DND-41 (cell line): Measurements from ENCODE around the gene PQBP1.

Experiments used
- ATAC-seq: fragments of 200-7000 bp; cut with Tn5 transposase; 3 replicates; pipeline ENCODE4 v1.9.1; 2021; ENCODE audit warnings: low read depth; ENCODE audit not compliant: insufficient read depth
- DNase-seq: peaks from one replicate; pipeline ENCODE4 v3.0.0-alpha.2; 2020
- H2AFZ ChIP-seq: 2 replicates; pipeline ENCODE4 v1.6.0; 2012; ENCODE audit warnings: low read depth, low read length
- H3K27ac ChIP-seq: 2 replicates; pipeline ENCODE4 v1.5.1; 2012; ENCODE audit warnings: low read length, inconsistent platforms
- H3K27me3 ChIP-seq: fragments of 200-600 bp; sonication (generic); 2 replicates; pipeline ENCODE4 v1.6.0; 2012; ENCODE audit warnings: low read length, mild to moderate bottlenecking, inconsistent platforms; ENCODE audit not compliant: insufficient read depth, poor library complexity
- H3K36me3 ChIP-seq: 2 replicates; pipeline ENCODE4 v1.5.1; 2012; ENCODE audit warnings: low read length, inconsistent platforms; ENCODE audit not compliant: insufficient read depth
- H3K4me1 ChIP-seq: 2 replicates; pipeline ENCODE4 v1.5.1; 2012; ENCODE audit warnings: mild to moderate bottlenecking, low read length; ENCODE audit not compliant: insufficient read depth
- H3K4me2 ChIP-seq: 2 replicates; pipeline ENCODE4 v1.6.0; 2012; ENCODE audit warnings: mild to moderate bottlenecking, moderate library complexity, low read length, inconsistent platforms; ENCODE audit not compliant: insufficient read depth
- H3K4me3 ChIP-seq, 2 experiments: fragments of 200-600 bp in 1 of 2; shearing (Covaris generic) in 1 of 2; 2 replicates each; pipeline ENCODE4 v1.5.1; 2012 to 2016; ENCODE audit warnings: inconsistent platforms in 2 of 2, low read length in 2 of 2, mild to moderate bottlenecking in 2 of 2, low read depth in 1 of 2, moderate library complexity in 1 of 2
- H3K79me2 ChIP-seq: 2 replicates; pipeline ENCODE4 v1.6.0; 2012; ENCODE audit warnings: low read length, inconsistent platforms; ENCODE audit not compliant: insufficient read depth
- H3K9ac ChIP-seq: 2 replicates; pipeline ENCODE4 v1.6.0; 2012; ENCODE audit warnings: low read depth, mild to moderate bottlenecking, inconsistent platforms, low read length, moderate library complexity
- H3K9me3 ChIP-seq: 2 replicates; pipeline ENCODE4 v1.5.1; 2012; ENCODE audit warnings: low read length, moderate library complexity, mild to moderate bottlenecking, inconsistent platforms; ENCODE audit not compliant: insufficient read depth, severe bottlenecking
- H4K20me1 ChIP-seq: 2 replicates; pipeline ENCODE4 v1.6.0; 2012; ENCODE audit warnings: low read length; ENCODE audit not compliant: insufficient read depth
- EZH2 ChIP-seq: IDR thresholded peaks from 3 replicates; pipeline ENCODE4 v1.6.1; 2012; ENCODE audit warnings: borderline replicate concordance, low read depth, mild to moderate bottlenecking, moderate library complexity, low read length, inconsistent platforms; ENCODE audit not compliant: severe bottlenecking
- TF ChIP-seq, protein P1 (sequence below): IDR thresholded peaks from 2 replicates; pipeline ENCODE4 v1.5.1; 2012; ENCODE audit warnings: borderline replicate concordance, low read length, moderate library complexity, mild to moderate bottlenecking; ENCODE audit not compliant: poor library complexity, severe bottlenecking; ENCODE audit errors: extremely low read depth

Gene PQBP1

DNA sequence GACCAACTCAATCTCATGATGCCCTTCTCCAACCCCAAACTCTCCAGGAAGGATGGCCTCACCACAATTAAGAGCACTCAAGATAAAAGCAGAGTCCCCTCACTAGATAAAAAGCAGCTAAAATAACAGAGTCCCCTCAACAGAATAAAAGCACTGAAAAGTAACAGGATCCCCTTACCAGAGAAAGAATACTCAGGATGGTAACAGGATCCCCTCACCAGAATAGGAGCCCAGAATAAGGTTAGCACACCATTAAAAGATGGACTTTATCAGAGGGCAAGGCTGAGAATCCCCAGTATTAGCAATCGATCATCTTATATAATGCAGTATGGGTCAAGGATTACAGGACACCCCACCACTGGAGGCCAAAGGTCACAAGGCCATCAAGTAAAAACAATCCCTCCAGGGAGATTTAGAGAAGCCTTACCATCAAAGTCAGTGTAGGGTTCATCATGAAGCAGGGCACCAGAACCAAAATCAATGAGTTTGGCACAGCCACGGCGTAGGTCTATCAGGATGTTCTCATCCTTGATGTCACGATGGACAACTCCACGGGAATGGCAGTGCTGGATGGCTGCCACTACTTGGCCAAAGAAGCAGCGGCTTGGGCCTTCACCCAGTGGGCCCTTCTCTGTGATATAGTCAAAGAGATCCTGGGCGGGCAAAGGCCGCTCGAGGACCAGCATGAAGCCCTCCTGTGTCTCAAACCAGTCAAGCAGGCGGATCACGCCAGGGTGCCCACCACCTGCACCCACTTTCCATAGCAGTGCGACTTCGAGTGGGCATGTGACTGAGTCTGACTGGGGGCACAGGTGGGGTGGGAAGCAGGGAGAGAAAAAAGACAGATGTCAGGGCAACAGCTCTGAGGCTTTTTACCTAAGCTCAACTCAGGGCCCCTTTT, 17.1 kb downstream of the PQBP1 start:
- TF ChIP-seq EZH2 = no peak
- TF ChIP-seq, protein P1, sequence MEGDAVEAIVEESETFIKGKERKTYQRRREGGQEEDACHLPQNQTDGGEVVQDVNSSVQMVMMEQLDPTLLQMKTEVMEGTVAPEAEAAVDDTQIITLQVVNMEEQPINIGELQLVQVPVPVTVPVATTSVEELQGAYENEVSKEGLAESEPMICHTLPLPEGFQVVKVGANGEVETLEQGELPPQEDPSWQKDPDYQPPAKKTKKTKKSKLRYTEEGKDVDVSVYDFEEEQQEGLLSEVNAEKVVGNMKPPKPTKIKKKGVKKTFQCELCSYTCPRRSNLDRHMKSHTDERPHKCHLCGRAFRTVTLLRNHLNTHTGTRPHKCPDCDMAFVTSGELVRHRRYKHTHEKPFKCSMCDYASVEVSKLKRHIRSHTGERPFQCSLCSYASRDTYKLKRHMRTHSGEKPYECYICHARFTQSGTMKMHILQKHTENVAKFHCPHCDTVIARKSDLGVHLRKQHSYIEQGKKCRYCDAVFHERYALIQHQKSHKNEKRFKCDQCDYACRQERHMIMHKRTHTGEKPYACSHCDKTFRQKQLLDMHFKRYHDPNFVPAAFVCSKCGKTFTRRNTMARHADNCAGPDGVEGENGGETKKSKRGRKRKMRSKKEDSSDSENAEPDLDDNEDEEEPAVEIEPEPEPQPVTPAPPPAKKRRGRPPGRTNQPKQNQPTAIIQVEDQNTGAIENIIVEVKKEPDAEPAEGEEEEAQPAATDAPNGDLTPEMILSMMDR = no peak
- Histone ChIP-seq H3K27me3 (no peaks in the 10 kb centered on the region), H2AFZ (no peak overlapping the region), H3K4me3 (no peak overlapping the region), H3K27ac (no peak overlapping the region), H3K9me3 (no peaks in the 10 kb centered on the region), H3K36me3 (peaks cover 17% of the 10 kb centered on the region), H4K20me1 (peaks cover 4% of the 10 kb centered on the region; the same call in 1 of the 2 replicates), H3K4me1 (peaks cover 49% of the 10 kb centered on the region), H3K79me2 (peaks cover 29% of the 10 kb centered on the region), H3K4me2 (no peak overlapping the region), H3K9ac (no peak overlapping the region)
- ATAC-seq (no peak), DNase-seq (no peak)

DNA sequence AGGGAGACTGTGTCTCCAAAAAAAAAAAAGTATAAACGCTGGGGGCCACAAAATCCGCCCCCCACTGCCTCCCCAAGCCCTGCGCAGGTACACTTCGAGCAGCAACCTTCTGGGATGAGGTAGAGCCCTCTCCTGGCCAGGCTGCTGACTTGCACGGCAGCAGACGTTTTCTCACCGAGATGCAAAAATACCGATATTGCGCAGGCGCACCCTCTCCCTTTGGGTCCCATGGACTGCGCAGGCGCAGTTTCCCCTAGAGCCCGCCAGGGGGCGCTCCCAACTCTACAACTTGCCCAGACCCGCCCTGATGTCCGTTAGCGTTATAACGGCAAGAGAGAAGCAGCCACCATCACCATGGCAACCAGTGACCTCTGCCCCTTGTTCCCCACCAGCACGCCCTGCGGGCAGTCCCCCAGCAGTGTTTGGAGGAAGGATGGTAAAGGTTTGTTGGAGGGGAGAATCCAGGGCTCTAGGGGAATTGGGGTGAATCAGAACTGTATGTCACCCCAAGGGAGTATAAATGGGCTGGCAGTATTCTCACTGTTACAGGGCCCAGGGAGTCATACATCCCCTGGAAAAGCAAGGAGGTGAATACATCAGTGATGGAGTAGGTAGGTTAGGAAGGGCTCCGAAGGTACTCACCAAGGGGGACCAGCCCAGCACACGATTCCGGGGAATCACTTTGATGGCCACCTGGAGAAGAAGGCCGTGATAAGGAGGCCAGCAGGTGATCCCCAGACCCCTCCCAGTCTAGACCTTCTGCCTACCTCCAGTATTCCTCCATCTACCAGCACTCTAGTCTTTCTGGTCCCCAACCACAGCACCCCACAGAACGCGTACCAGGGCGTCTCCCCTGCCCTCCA, 19.6 kb downstream of the PQBP1 start:
- peak; percentile 60 for ATAC-seq
- Histone ChIP-seq H4K20me1 (peaks cover 10% of the 10 kb centered on the region; the same call in 1 of the 2 replicates), H3K4me2 (peak overlapping the region; percentile 97), H3K4me1 (peaks cover 38% of the 10 kb centered on the region), H3K27ac (peak overlapping the region; percentile 81), H3K9me3 (no peaks in the 10 kb centered on the region), H3K79me2 (peaks cover 12% of the 10 kb centered on the region), H3K27me3 (no peaks in the 10 kb centered on the region), H3K9ac (peak overlapping the region; percentile 77), H3K36me3 (peaks cover 17% of the 10 kb centered on the region), H3K4me3 (peak overlapping the region; percentile 62 to 79; a peak in 3 of 4 replicates), H2AFZ (no peak overlapping the region)
- DNase-seq = peak; percentile 89
- TF ChIP-seq, protein P1 = peak; percentile 93
- TF ChIP-seq EZH2 = no peak

DNA sequence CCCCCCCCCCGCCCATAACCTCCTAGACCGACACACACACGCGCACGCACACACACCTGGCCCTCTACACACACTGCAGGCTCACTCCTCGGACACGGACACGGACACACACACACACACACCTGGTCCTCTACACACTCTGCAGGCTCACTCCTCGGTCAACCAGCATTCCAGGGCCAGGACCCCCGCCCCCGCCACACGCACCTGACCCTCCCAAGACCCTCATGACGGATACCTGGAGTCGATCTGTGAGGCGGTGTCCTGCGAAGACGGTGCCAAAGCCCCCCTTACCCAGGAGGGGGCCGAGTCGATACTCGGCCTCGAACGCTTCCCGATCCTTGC, 20.5 kb downstream of the PQBP1 start:
- peaks cover 23% of the 10 kb centered on the region for H3K36me3 ChIP-seq
- no peaks in the 10 kb centered on the region for H3K27me3 ChIP-seq
- H3K79me2 ChIP-seq = peaks cover 12% of the 10 kb centered on the region
- peaks cover 10% of the 10 kb centered on the region; the same call in 1 of the 2 replicates for H4K20me1 ChIP-seq
- peak overlapping the region; percentile 81 for H3K27ac ChIP-seq
- TF ChIP-seq EZH2 = no peak
- TF ChIP-seq, protein P1 = no peak
- H2AFZ ChIP-seq = peak overlapping the region; percentile 55
- ATAC-seq (no peak), DNase-seq (no peak)
- peak overlapping the region; percentile 77 for H3K9ac ChIP-seq
- H3K4me1 ChIP-seq = peaks cover 34% of the 10 kb centered on the region
- peak overlapping the region; percentile 97 for H3K4me2 ChIP-seq
- H3K9me3 ChIP-seq = no peaks in the 10 kb centered on the region
- H3K4me3 ChIP-seq = peak overlapping the region; percentile 62 to 79; a peak in 3 of 4 replicates
